ENCODE results near the gene SDR42E2. TPM values are rescaled to one million over a fixed set of nuclear protein-coding genes. Genes with fewer than 3 reads are reported as not detected.

The SDR42E2 gene
- total and polyA plus RNA-seq, 2 donors (not counting 3 experiments of a cell fraction or from before 2014, with no cell fraction given), result 0.03 to 0.13 TPM

DNA sequence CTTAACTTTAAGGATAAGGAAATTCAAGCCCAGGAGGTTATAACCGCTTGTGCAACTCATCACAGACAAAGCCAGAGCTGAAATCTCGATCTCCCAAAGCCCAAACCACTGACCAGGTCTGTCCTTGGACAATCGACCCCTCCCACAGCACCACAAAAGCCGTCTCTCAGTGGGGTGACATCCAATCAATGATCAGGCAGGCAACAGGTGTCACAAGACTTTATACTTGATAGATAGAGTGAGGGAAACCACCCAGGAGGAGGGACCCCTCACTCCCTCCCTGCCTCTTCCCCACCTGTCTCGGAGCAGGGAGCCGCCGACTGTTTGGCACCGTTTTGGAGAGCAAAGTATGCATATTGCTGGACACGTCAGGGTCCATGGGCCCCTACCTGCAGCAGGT, 14.5 kb upstream of the SDR42E2 start:
- no peak for DNase-seq (ENCODE audit: low read depth, low spot score)
- dilution Hi-C loops (cut with MboI; ENCODE audit: extremely low pct_ligation_motif_present, low sequenced_read_pairs), result no loop called here
- H3K27me3 ChIP-seq (ENCODE audit: control insufficient read depth in 2 of 2, insufficient read depth in 2 of 2, low read length in 2 of 2), result no peaks in the 10 kb centered on the region
- H2AFZ ChIP-seq (ENCODE audit: low read depth, low read length), result no peak overlapping the region
- intact Hi-C loops (cut with micrococcal nuclease), result no loop called here
- no peak overlapping the region for H3K4me3 ChIP-seq (replicated peaks in 1 of 3; ENCODE audit: insufficient read depth in 1 of 3, low read depth in 1 of 3, low read length in 3 of 3)
- no peaks in the 10 kb centered on the region for H3K9me1 ChIP-seq (replicated peaks; ENCODE audit: control insufficient read depth, extremely low read depth, insufficient read depth, low read length)
- no peaks in the 10 kb centered on the region for H3K4me1 ChIP-seq (ENCODE audit: control insufficient read depth, extremely low read depth, insufficient read depth, low read length)
- H3K9ac ChIP-seq (replicated peaks; ENCODE audit: extremely low read depth, insufficient read depth, low read length), result no peak overlapping the region
- no peak for FAIRE-seq
- no peaks in the 10 kb centered on the region for H3K79me2 ChIP-seq (ENCODE audit: control insufficient read depth, insufficient read depth, low read length)
- H3K36me3 ChIP-seq (ENCODE audit: control insufficient read depth in 2 of 2, extremely low read depth in 1 of 2, insufficient read depth in 2 of 2, low read length in 2 of 2), result no peaks in the 10 kb centered on the region
- no peak overlapping the region for H3K27ac ChIP-seq (ENCODE audit: insufficient read depth, low read depth, low read length)
- TF ChIP-seq GATA2 (IDR thresholded peaks at IDR 0.05; ENCODE audit: insufficient read depth, insufficient read length, low read depth, low read length) (no peak), EZH2 (IDR thresholded peaks at IDR 0.05; ENCODE audit: borderline replicate concordance, low read depth, low read length, severe bottlenecking) (no peak), JUN (IDR thresholded peaks at IDR 0.05; ENCODE audit: borderline replicate concordance, insufficient read depth, insufficient read length, low read depth) (no peak), FOS (IDR thresholded peaks at IDR 0.05; ENCODE audit: borderline replicate concordance, insufficient read depth, low read length) (no peak), POLR2A (IDR thresholded peaks at IDR 0.05; ENCODE audit: low read depth, low read length) (no peak), MAX (IDR thresholded peaks at IDR 0.05; ENCODE audit: insufficient read depth, insufficient read length) (no peak), POLR2AphosphoS5 (IDR thresholded peaks at IDR 0.05; ENCODE audit: insufficient read depth, low read depth, low read length) (no peak), MYC (IDR thresholded peaks at IDR 0.05; ENCODE audit: low read depth, low read length) (no peak)
- TF ChIP-seq, protein P1, sequence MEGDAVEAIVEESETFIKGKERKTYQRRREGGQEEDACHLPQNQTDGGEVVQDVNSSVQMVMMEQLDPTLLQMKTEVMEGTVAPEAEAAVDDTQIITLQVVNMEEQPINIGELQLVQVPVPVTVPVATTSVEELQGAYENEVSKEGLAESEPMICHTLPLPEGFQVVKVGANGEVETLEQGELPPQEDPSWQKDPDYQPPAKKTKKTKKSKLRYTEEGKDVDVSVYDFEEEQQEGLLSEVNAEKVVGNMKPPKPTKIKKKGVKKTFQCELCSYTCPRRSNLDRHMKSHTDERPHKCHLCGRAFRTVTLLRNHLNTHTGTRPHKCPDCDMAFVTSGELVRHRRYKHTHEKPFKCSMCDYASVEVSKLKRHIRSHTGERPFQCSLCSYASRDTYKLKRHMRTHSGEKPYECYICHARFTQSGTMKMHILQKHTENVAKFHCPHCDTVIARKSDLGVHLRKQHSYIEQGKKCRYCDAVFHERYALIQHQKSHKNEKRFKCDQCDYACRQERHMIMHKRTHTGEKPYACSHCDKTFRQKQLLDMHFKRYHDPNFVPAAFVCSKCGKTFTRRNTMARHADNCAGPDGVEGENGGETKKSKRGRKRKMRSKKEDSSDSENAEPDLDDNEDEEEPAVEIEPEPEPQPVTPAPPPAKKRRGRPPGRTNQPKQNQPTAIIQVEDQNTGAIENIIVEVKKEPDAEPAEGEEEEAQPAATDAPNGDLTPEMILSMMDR (IDR thresholded peaks at IDR 0.05; ENCODE audit: extremely low read depth in 1 of 2, insufficient read depth in 1 of 2, low read depth in 1 of 2, low read length in 2 of 2), result no peak
- ChIA-PET CTCF (no interaction called here), POLR2A (no interaction called here)
- H4K20me1 ChIP-seq (replicated peaks; ENCODE audit: control insufficient read depth, extremely low read depth, insufficient read depth, low read length), result no peaks in the 10 kb centered on the region
- H3K9me3 ChIP-seq (replicated peaks; ENCODE audit: control insufficient read depth, insufficient read depth, low read length), result no peaks in the 10 kb centered on the region
- BruUV-seq (replicated peaks), result no TSS peak
- no peak overlapping the region for H3K4me2 ChIP-seq (ENCODE audit: insufficient read depth, low read length)
